ENCODE data around the gene STXBP5. TPM values are rescaled to one million over a fixed set of nuclear protein-coding genes. Genes with fewer than 3 reads are reported as not detected.

Gene STXBP5
- total RNA-seq, 4 donors from 2014 or later: 46.7 to 60.5 (median 50.6) TPM

- 69 to 75% methylated on average over 8 of the region's 8 CpGs for WGBS, 2 donors
- TF ChIP-seq CTCF (IDR thresholded peaks at IDR 0.05) (no peak), POLR2A (IDR thresholded peaks at IDR 0.05) (no peak)
- intact Hi-C loops (cut with DNase I; ENCODE audit: low total_unique reads): no loop called here
- no peak for DNase-seq (ENCODE audit: low spot score in 2 of 2)
- no peak overlapping the region for H3K4me3 ChIP-seq (ENCODE audit: low read depth, poor library complexity, severe bottlenecking)
These were observed 188.9 kb downstream of the STXBP5 start for GRCh38 chr6:147392917-147393625.

GRCh38 chr6:147395158-147395557 is 190.9 kb downstream of the STXBP5 start:
- intact Hi-C loops (cut with DNase I; ENCODE audit: low total_unique reads): no loop called here
- 89 to 96% methylated on average over 1 of the region's 1 CpG for WGBS, 2 donors
- TF ChIP-seq POLR2A (IDR thresholded peaks at IDR 0.05): no peak
- TF ChIP-seq CTCF (IDR thresholded peaks at IDR 0.05): no peak
- DNase-seq (ENCODE audit: low spot score in 2 of 2): no peak
- H3K4me3 ChIP-seq (ENCODE audit: low read depth, poor library complexity, severe bottlenecking): no peak overlapping the region

GRCh38 chr6:147397306-147397705 is 193.1 kb downstream of the STXBP5 start:
- no peak overlapping the region for H3K4me3 ChIP-seq (ENCODE audit: low read depth, poor library complexity, severe bottlenecking)
- WGBS, 2 donors: 83 to 90% methylated on average over 3 of the region's 3 CpGs
- TF ChIP-seq POLR2A (IDR thresholded peaks at IDR 0.05) (no peak), CTCF (IDR thresholded peaks at IDR 0.05) (no peak)
- DNase-seq (ENCODE audit: low spot score in 2 of 2): no peak
- intact Hi-C loops (cut with DNase I; ENCODE audit: low total_unique reads): no loop called here

DNA sequence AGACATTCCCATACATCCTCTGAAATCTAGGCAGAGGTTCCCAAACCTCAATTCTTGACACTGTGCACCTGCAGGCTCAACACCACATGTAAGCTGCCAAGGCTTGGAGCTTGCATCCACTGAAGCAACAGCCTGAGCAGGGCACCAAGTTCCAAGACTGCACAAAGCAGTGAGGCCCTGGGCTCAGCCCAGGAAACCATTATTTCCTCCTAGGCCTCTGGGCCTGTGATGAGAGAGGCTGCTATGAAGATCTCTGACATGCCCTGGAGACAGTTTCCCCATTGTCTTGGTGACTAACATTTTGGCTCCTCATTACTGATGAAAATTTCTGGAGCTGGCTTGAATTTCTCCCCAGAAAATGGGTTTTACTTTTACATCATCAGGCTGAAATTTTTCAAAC is 196.8 kb downstream of the STXBP5 start:
- no peak for TF ChIP-seq CTCF (IDR thresholded peaks at IDR 0.05)
- TF ChIP-seq POLR2A (IDR thresholded peaks at IDR 0.05): no peak
- DNase-seq (ENCODE audit: low spot score in 2 of 2): no peak
- intact Hi-C loops (cut with DNase I; ENCODE audit: low total_unique reads): no loop called here
- H3K4me3 ChIP-seq (ENCODE audit: low read depth, poor library complexity, severe bottlenecking): no peak overlapping the region

DNA sequence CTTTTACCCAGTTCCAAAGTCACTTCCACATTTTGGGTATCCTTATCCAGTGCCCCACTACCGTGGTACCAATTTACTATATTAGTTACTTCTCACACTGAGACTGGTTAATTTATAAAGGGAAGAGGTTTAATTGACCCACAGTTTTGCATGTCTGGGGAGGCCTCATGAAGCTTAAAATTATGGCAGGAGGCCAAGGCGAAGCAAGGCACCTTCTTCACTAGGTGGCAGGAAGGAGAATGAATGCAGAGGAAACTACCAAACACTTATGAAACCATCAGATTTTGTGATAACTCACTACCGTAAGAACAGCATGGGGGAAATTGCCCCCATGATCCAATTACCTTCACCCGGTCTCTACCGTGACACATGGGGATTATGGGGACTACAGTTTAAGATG is 197.6 kb downstream of the STXBP5 start:
- WGBS, 2 donors: 97 to 98% methylated on average over 5 of the region's 5 CpGs
- DNase-seq (ENCODE audit: low spot score in 2 of 2): no peak
- intact Hi-C loops (cut with DNase I; ENCODE audit: low total_unique reads): no loop called here

More for the DNA sequence above, 197.6 kb downstream of the STXBP5 start:
- no peak overlapping the region for H3K4me3 ChIP-seq (ENCODE audit: low read depth, poor library complexity, severe bottlenecking)
- no peak for TF ChIP-seq CTCF (IDR thresholded peaks at IDR 0.05)
- TF ChIP-seq POLR2A (IDR thresholded peaks at IDR 0.05): no peak

Data from lower leg skin (tissue), 4 donors.